NCI-H345 (cell line): ENCODE results near the gene KMT2B.

Experiments
- DNase-seq: peaks from one replicate; lab custom pipeline; 2025; lab: John Stamatoyannopoulos, UW

Gene KMT2B

GRCh38 chr19:35740423-35741202, 22.8 kb downstream of the KMT2B start:
- peak; percentile 100 for DNase-seq

GRCh38 chr19:35741203-35741515, 23.4 kb downstream of the KMT2B start:
- no peak for DNase-seq

DNA sequence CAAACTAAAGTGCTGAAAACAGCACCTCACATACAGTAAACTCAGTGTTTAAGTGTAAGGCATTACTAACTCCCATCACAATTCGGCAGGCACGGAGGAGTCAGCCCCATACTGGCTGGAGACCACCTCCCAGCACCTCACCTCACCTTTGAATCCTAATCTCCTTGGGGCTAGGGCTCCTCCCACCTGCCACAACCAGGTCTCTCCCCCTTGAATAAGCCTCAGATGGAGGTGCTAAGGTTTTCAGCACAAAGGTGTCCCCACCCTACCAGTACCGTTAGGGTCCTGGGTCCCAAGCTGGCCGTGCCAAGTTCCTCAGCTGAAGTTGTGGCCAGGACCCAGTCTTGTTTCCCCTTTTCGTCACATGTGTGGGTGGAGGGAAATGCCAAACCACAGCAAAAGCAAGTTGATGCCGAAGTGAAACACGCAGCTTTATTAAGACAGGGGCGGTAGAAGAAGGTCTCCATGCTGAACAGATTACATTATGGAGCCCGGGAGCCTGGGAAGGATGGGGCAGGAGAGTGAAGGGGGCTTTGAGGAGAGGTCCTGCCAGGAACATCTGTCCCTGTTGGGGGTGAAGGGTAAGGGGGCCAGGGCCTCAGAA, 24.4 kb downstream of the KMT2B start, which contains the start of gene IGFLR1:
Gene IGFLR1, minus strand, starts transcription at position 332 of the 604 bp plus-strand sequence. CDS start 1,272 bp downstream, outside the sequence.
- DNase-seq, result no peak

DNA sequence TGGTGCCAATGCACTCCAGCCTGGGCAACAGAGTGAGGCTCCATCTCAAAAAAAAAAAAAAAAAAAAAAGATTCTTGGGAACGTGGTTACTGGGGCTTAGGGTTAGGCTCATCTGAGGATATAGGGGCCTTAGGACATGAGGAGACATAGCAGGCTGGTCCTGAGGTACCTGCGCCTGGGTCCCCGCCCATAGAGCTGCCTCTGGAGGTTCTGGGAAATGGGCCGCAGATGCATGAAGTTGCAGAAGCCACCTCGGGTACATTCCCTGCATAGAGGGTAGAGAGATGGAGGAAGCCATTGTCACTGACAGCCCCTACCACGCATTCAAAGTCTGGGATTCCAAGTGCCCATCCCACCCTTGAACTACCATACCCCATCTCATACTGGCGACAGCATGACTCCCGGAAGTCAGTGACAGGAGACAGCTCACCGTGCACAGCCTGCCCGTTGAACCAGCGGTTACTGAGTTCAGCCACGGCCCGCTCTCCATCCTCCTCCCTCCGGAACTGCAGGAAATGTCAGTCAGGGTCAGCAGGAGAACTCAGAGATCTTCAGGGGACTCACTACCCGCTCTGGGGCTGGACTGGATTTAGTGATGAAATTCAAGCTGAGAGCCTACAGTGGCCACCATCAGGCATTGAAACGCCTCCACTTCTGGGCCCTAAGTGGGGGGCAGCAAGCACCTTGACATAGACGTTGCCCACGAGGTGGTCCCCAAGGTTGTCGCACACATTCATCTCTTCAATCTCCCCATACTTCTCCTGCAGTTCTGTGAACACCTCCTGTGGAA, 26.0 kb downstream of the KMT2B start:
- DNase-seq, result no peak

GRCh38 chr19:35744430-35745327, 26.9 kb downstream of the KMT2B start:
- peak; percentile 100 for DNase-seq

DNA sequence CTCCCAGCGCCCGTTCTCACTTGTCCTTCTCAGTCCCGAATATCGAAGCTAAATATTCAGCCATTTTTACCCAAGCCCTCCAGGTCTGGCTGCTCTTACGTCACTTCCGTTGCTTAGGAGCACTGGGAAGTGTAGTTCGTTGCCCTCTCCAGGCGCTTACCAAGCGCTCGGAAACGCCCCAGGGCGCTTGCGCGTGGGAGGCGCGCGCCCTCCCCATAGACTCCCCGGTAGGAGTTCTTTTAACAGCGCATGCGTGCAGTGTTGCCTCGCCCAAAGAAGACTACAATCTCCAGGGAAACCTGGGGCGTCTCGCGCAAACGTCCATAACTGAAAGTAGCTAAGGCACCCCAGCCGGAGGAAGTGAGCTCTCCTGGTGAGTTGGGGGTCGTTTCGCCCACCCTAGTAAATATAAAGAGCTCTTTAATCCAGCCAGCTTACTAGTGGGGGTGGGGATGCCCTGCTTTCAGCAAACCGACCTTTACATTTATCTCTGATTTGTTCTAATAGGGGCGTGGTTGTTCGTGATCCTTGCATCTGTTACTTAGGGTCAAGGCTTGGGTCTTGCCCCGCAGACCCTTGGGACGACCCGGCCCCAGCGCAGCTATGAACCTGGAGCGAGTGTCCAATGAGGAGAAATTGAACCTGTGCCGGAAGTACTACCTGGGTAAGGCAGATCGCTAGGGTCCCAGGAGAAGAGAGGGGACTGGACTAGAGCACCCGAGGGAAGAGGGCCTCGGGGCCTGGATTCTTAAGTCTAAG, 27.7 kb downstream of the KMT2B start, which contains the start of the genes PSENEN and U2AF1L4:
Gene PSENEN, plus strand, starts transcription at position 324 of the 759 bp plus-strand sequence. Its CDS starts 280 bp downstream, at position 604.
Gene U2AF1L4, minus strand, starts transcription at position 91 of the 759 bp plus-strand sequence. Its CDS starts 27 bp downstream, at position 64.
- DNase-seq, result peak; percentile 100

- DNase-seq, result no peak
Measured at GRCh38 chr19:35746087-35746462, 28.3 kb downstream of the KMT2B start.

- DNase-seq, result no peak
Measured at GRCh38 chr19:35746531-35746930, 28.7 kb downstream of the KMT2B start.

GRCh38 chr19:35748106-35749020, 30.6 kb downstream of the KMT2B start, which contains the start of gene LIN37:
LIN37 (plus strand) TSS chr19:35748576; CDS start chr19:35748725, 149 bp downstream.
- DNase-seq, result peak; percentile 100

- no peak for DNase-seq
Measured at GRCh38 chr19:35750167-35750566, 32.4 kb downstream of the KMT2B start.

DNA sequence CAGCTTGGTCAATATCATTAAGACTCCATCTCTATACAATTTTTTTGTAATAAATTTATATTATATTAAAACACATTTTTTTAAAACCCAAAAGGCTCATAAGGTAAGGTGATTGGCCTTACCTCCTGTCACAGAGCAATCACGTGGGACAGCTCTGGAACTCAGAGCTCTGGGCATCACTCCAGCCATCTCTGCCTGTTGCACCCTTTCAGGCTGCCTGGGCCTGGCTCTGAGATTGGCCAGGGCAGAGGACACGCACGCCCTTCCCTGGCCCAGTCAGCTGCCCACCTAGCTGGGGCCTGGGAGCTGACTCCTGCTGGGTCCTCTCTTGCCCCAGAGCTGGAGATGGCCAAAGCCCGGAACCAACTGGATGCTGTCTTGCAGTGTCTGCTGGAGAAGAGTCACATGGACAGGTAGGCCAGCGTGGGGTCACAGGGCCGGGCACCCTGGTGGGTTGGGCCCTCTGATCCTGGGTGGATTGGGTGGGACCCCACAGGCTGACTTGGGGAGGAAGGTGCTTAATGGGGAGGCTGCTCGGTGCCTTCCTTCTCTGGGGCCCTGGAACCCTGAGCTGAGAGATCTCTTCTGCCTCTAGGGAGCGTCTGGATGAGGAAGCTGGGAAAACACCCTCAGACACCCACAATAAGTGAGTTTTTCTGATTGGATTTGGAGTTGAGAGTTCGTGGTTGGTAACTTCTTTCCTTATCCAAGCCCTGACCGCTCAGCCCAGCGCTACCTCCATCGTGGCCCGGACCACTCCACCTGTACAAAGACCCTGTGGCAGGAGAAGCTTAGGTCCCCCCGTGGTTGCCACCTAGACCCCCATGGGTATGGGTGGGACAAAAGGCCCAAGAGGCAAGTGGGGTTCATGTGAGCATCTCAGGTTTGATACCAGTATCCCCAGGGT, 34.3 kb downstream of the KMT2B start:
- DNase-seq, result no peak

GRCh38 chr19:35752746-35753350, 35.0 kb downstream of the KMT2B start:
- no peak for DNase-seq

GRCh38 chr19:35753634-35754369, 36.0 kb downstream of the KMT2B start:
- DNase-seq, result no peak

DNA sequence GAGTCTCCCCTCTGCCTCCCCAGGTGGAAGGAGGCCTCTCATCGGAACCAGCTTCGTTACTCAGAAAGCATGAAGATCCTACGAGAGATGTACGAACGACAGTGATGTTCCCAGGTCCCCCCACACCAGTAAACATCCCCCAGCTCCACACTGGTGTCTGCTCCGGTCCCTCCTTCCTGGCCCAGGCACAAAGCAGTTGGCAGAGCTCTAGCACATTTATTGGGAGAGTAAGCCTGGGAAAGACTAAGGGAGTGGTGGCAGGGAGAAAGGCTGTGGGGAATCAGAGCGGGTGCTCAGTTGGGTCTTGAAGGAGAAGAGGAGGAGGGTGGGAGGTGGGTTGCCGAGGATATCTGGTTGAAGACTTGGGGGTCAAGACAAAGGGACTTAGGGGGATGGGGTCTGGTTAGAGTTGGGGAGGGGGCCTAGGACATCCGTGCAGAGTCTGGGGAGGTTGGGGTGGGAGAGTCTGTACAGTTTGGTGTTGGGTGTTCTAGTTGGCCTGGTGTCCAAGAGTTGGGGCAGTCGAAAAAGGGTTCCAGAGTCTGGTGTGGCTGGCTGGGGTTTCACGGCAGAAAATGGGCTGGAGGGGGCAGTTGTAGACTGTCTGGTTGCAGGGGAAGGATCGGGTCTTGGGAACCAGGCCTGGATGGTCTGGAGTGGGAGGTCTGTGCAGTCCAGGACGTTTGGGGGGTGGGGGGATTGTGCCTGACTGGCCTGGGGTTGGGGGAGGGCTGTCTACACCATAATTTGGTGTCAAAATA, 36.7 kb downstream of the KMT2B start:
- no peak for DNase-seq

- DNase-seq, result no peak
Measured at GRCh38 chr19:35755131-35755549, 37.3 kb downstream of the KMT2B start.

- no peak for DNase-seq
Measured at GRCh38 chr19:35755550-35756376, 38.0 kb downstream of the KMT2B start.
